HepG2 (cell line): ENCODE results near the gene POU6F1. TPM values are rescaled to one million over a fixed set of nuclear protein-coding genes. Genes with fewer than 3 reads are reported as not detected.
A peak's percentile ranks its signal among the peaks of the same experiment; 100 is the strongest.

Experiments
- ATAC-seq: fragments of 200-7000 bp; cut with Tn5 transposase; 3 replicates; pipeline ENCODE4 v1.9.1; 2020; ENCODE audit warnings: mild to moderate bottlenecking, moderate library complexity
- BruUV-seq: library from RNA; stranded (reverse); fragments of 400-500 nt; replicated peaks from 2 replicates; lab custom pipeline; 2021; lab: Mats Ljungman, UMichigan
- CTCF ChIA-PET: fragments of 300-600 bp; formaldehyde crosslinking; extraction: SDS; loops from one replicate; lab custom pipeline; 2021; ENCODE audit warnings: low total read pairs, inconsistent platforms, low intra/inter-chr PET ratio; lab: Yijun Ruan, JAX
- POLR2A ChIA-PET: fragments of 350-600 bp; sonication (Branson Sonifier 250); formaldehyde crosslinking; loops from one replicate; lab custom pipeline; 2020; ENCODE audit warnings: antibody characterized with exemption, inconsistent platforms; lab: Yijun Ruan, JAX
- DNase-seq: peaks from one replicate; pipeline ENCODE4 v3.0.0-alpha.2; 2015; ENCODE audit warnings: low spot score
- FAIRE-seq: peaks from 3 replicates; lab custom pipeline; 2011; peaks lifted over from hg19 to GRCh38; lab: Jason Lieb, UNC
- H2AFZ ChIP-seq: one replicate; pipeline ENCODE4 v1.6.1; 2011; ENCODE audit warnings: low read length, inconsistent platforms
- H3K27ac ChIP-seq: fragments of 300-600 bp; 3 replicates; pipeline ENCODE4 v1.8.0; 2011; ENCODE audit warnings: mixed run types, mild to moderate bottlenecking, mixed read lengths, low read length, inconsistent platforms; ENCODE audit not compliant: insufficient read depth; ENCODE audit errors: extremely low read length
- H3K27me3 ChIP-seq, 2 experiments: fragments of 200-600 bp in 1 of 2; 2 replicates in 1 of 2; 3 replicates in 1 of 2; pipeline versions ENCODE4 v1.6.0 to v1.8.0; 2011; ENCODE audit warnings: low read length in 2 of 2, mild to moderate bottlenecking in 2 of 2, moderate library complexity in 2 of 2, inconsistent platforms in 1 of 2; ENCODE audit not compliant: insufficient read depth in 2 of 2, control insufficient read depth in 1 of 2
- H3K36me3 ChIP-seq, 2 experiments: fragments of 200-600 bp in 1 of 2; replicated peaks in 1 of 2; 2 replicates in 1 of 2; 3 replicates in 1 of 2; pipeline versions ENCODE4 v1.5.1 to v1.8.0; 2011; ENCODE audit warnings: low read length in 2 of 2, inconsistent platforms in 1 of 2; ENCODE audit not compliant: insufficient read depth in 2 of 2, control insufficient read depth in 1 of 2
- H3K4me1 ChIP-seq: 2 replicates; pipeline ENCODE4 v1.5.1; 2012; ENCODE audit warnings: low read length, inconsistent platforms; ENCODE audit not compliant: insufficient read depth
- H3K4me2 ChIP-seq: 2 replicates; pipeline ENCODE4 v1.6.0; 2011; ENCODE audit warnings: low read depth, low read length, inconsistent platforms
- H3K4me3 ChIP-seq, 3 experiments: fragments of 200-600 bp in 1 of 3; sonication (generic), shearing (Covaris generic) in 1 of 3; replicated peaks in 1 of 3; 2 replicates each; pipeline ENCODE4 v1.5.1; 2011 to 2016; ENCODE audit warnings: low read length in 3 of 3, inconsistent platforms in 2 of 3, low read depth in 2 of 3, mild to moderate bottlenecking in 2 of 3, control low read depth in 1 of 3, mixed read lengths in 1 of 3; ENCODE audit not compliant: insufficient read depth in 1 of 3
- H3K79me2 ChIP-seq: one replicate; pipeline ENCODE4 v1.6.1; 2011; ENCODE audit warnings: low read length, inconsistent platforms; ENCODE audit not compliant: insufficient read depth
- H3K9ac ChIP-seq: 2 replicates; pipeline ENCODE4 v1.6.0; 2011; ENCODE audit warnings: mild to moderate bottlenecking, low read depth, low read length, inconsistent platforms; ENCODE audit not compliant: insufficient read depth
- H3K9me3 ChIP-seq: 2 replicates; pipeline ENCODE4 v1.5.1; 2012; ENCODE audit warnings: mild to moderate bottlenecking, low read length
- H4K20me1 ChIP-seq: 2 replicates; pipeline ENCODE4 v1.6.0; 2011; ENCODE audit warnings: inconsistent platforms, mild to moderate bottlenecking, low read length, moderate library complexity; ENCODE audit not compliant: insufficient read depth
- DPF2 ChIP-seq: sonication (generic); formaldehyde crosslinking; IDR thresholded peaks from 2 replicates; pipeline ENCODE4 v1.4.0; 2020; ENCODE audit warnings: mild to moderate bottlenecking, low read depth, missing genetic modification reagents, borderline replicate concordance
- EEA1 ChIP-seq: sonication (generic); formaldehyde crosslinking; IDR thresholded peaks from 2 replicates; pipeline ENCODE4 v1.5.1; 2020; ENCODE audit warnings: mild to moderate bottlenecking, missing genetic modification reagents, borderline replicate concordance
- HDAC1 ChIP-seq: sonication (generic); formaldehyde crosslinking; IDR thresholded peaks from 2 replicates; pipeline ENCODE4 v1.5.1; 2020; ENCODE audit warnings: mild to moderate bottlenecking, missing genetic modification reagents
- MAFF ChIP-seq: IDR thresholded peaks from 2 replicates; pipeline ENCODE4 v1.6.1; 2011; ENCODE audit warnings: low read depth, low read length, improper control_type of control experiment
- MAFK ChIP-seq, 2 experiments: IDR thresholded peaks in 1 of 2; conservative IDR thresholded peaks in 1 of 2; 2 replicates each; pipeline ENCODE4 v1.6.1; 2011; ENCODE audit warnings: improper control_type of control experiment in 2 of 2, low read length in 2 of 2
- POLR2AphosphoS2 ChIP-seq: IDR thresholded peaks from 2 replicates; pipeline ENCODE4 v1.6.1; 2011; ENCODE audit warnings: low read depth, low read length, improper control_type of control experiment
- PTBP1 ChIP-seq: fragments of 200-400 bp; formaldehyde crosslinking; IDR thresholded peaks from 2 replicates; pipeline ENCODE4 v1.6.1; 2018; ENCODE audit warnings: low read length, low read depth; ENCODE audit not compliant: poor library complexity, severe bottlenecking
- ZC3H13 ChIP-seq: sonication (generic); formaldehyde crosslinking; IDR thresholded peaks from 2 replicates; pipeline ENCODE4 v1.8.1; 2023; ENCODE audit warnings: mild to moderate bottlenecking, missing genetic modification reagents, moderate library complexity
- ZNF513 ChIP-seq: sonication (generic); formaldehyde crosslinking; conservative IDR thresholded peaks from 2 replicates; pipeline ENCODE4 v1.5.0; 2020; ENCODE audit warnings: missing genetic modification reagents
- WGBS: methylation state at CpG from one replicate; pipeline ENCODE4 v1.1.6; 2017; ENCODE audit warnings: low lambda C conversion rate; 5-methylcytosine and 5-hydroxymethylcytosine counted together
- in situ Hi-C: cut with HindIII; loops from 2 replicates; pipeline ENCODE4 v1.10.0; 2017; ENCODE audit warnings: low pct_unique_long_range_greater_than_20kb; ENCODE audit not compliant: extremely low pct_ligation_motif_present
- intact Hi-C: fragments of 100-400 bp; cut with micrococcal nuclease; formaldehyde crosslinking; loops from one replicate; pipeline ENCODE4 v1.10.0; 2022; ENCODE audit not compliant: unreplicated experiment
- polyA plus RNA-seq, 8 experiments: library from polyadenylated mRNA; depleted of rRNA in 3 of 8; stranded (reverse) in 7 of 8; unstranded in 1 of 8; fragments of >200 nt; fragmentation: Illumina TruSeq in 4 of 8; extraction: Trizol in 4 of 8; gene quantifications; 2 replicates each; pipeline versions ENCODE4 v1.2.1 to v1.2.3, GENCODE V29; 2011 to 2016; ENCODE audit warnings: low read depth in 4 of 8, missing spikeins in 1 of 8, mixed read lengths in 1 of 8; ENCODE audit not compliant: insufficient read depth in 1 of 8
- total RNA-seq, 5 experiments: library from RNA; depleted of rRNA; stranded (reverse); fragments of >200 nt; fragmentation: Illumina TruSeq; extraction: Trizol; gene quantifications; 2 replicates each; pipeline ENCODE4 v1.2.3, GENCODE V29; 2016; ENCODE audit warnings: low read depth in 1 of 5

Gene POU6F1
- total and polyA plus RNA-seq, 2 of the 13 experiments (the other 11 are each of a cell fraction or from before 2014, with no cell fraction given), result 0.48 to 0.51 TPM

GRCh38 chr12:51147309-51147708 is 70.6 kb downstream of the POU6F1 start:
- Histone ChIP-seq H3K79me2 (peaks cover 8% of the 10 kb centered on the region), H3K27me3 (no peaks in the 10 kb centered on the region), H3K36me3 (0 out of 5 replicates have a peak, but pooled peaks cover 0 to 2% of the 10 kb centered on the region in 2 experiments), H3K4me1 (no peaks in the 10 kb centered on the region), H3K9me3 (no peaks in the 10 kb centered on the region), H3K27ac (no peak overlapping the region), H4K20me1 (no peaks in the 10 kb centered on the region), H3K9ac (no peak overlapping the region), H3K4me3 (no peak overlapping the region), H3K4me2 (no peak overlapping the region), H2AFZ (no peak overlapping the region)
- WGBS, result 83% methylated on average over 1 of the region's 1 CpG
- DNase-seq (no peak), ATAC-seq (no peak), FAIRE-seq (no peak)
- ChIA-PET CTCF (no interaction called here), POLR2A (no interaction called here)
- TF ChIP-seq POLR2AphosphoS2 (no peak), PTBP1 (no peak), ZC3H13 (CRISPR knock-in tag) (no peak), ZNF513 (CRISPR knock-in tag) (no peak), HDAC1 (no peak)
- intact Hi-C loops, result no loop called here
- in situ Hi-C loops, result no loop called here
- BruUV-seq, result no TSS peak

- Histone ChIP-seq H4K20me1 (no peaks in the 10 kb centered on the region), H3K27ac (no peak overlapping the region), H2AFZ (no peak overlapping the region), H3K4me3 (no peak overlapping the region), H3K9ac (no peak overlapping the region), H3K4me2 (no peak overlapping the region), H3K4me1 (no peaks in the 10 kb centered on the region), H3K36me3 (peaks cover 3 to 8% of the 10 kb centered on the region in 2 experiments; a peak in 2 of 5 replicates), H3K27me3 (no peaks in the 10 kb centered on the region), H3K79me2 (peaks cover 2% of the 10 kb centered on the region), H3K9me3 (no peaks in the 10 kb centered on the region)
- intact Hi-C loops (no loop called here), in situ Hi-C loops (no loop called here)
- no peak for ATAC-seq
- WGBS, result 98% methylated on average over 3 of the region's 3 CpGs
- no peak for FAIRE-seq
- DNase-seq, result no peak
- POLR2A ChIA-PET, result no interaction called here
- CTCF ChIA-PET, result no interaction called here
- BruUV-seq, result no TSS peak
- TF ChIP-seq EEA1 (CRISPR knock-in tag), result no peak
- TF ChIP-seq DPF2 (CRISPR knock-in tag), result no peak
- TF ChIP-seq MAFF, result peak; percentile 58
- peak; percentile 43 to 79; a peak in 3 of 4 replicates for TF ChIP-seq MAFK (conservative IDR thresholded peaks at IDR 0.05 in 1 of 2, IDR thresholded peaks at IDR 0.05 in 1 of 2; ENCODE audit: low read length in 2 of 2)
- TF ChIP-seq, all 625 proteins: peak for 2
Observed at GRCh38 chr12:51139292-51139844, 78.5 kb downstream of the POU6F1 start.
